ENCODE data around the gene MAP4K3.

Gene MAP4K3

GRCh38 chr2:39436592-39437521 is at the start of gene MAP4K3:
Gene MAP4K3 (minus strand): TSS chr2:39437285. CDS start chr2:39436987, 298 bp downstream.
- peak; percentile 66 to 94 (median 85) for DNase-seq

GRCh38 chr2:39486071-39486470 is 49.0 kb upstream of the MAP4K3 start:
- DNase-seq, result no peak

- DNase-seq, result no peak
Measured at GRCh38 chr2:39484620-39485495, 47.8 kb upstream of the MAP4K3 start.

- no peak for DNase-seq
Measured at GRCh38 chr2:39484206-39484605, 47.1 kb upstream of the MAP4K3 start.

GRCh38 chr2:39483534-39483933 is 46.4 kb upstream of the MAP4K3 start:
- no peak for DNase-seq

GRCh38 chr2:39481611-39482010 is 44.5 kb upstream of the MAP4K3 start:
- DNase-seq, result no peak

GRCh38 chr2:39479696-39480095 is 42.6 kb upstream of the MAP4K3 start:
- DNase-seq, result no peak

- DNase-seq, result no peak
Measured at GRCh38 chr2:39479053-39479670, 42.1 kb upstream of the MAP4K3 start.

GRCh38 chr2:39476524-39476923 is 39.4 kb upstream of the MAP4K3 start:
- DNase-seq, result no peak

GRCh38 chr2:39475006-39475405 is 37.9 kb upstream of the MAP4K3 start:
- DNase-seq, result no peak

GRCh38 chr2:39470580-39470979 is 33.5 kb upstream of the MAP4K3 start:
- no peak for DNase-seq

- DNase-seq, result no peak
Measured at GRCh38 chr2:39469807-39470206, 32.7 kb upstream of the MAP4K3 start.

- no peak for DNase-seq
Measured at GRCh38 chr2:39468579-39469451, 31.7 kb upstream of the MAP4K3 start.

GRCh38 chr2:39466311-39466710 is 29.2 kb upstream of the MAP4K3 start:
- DNase-seq, result no peak

GRCh38 chr2:39464864-39465263 is 27.8 kb upstream of the MAP4K3 start:
- DNase-seq, result no peak

- no peak for DNase-seq
Measured at GRCh38 chr2:39455826-39456225, 18.7 kb upstream of the MAP4K3 start.

- DNase-seq, result no peak
Measured at GRCh38 chr2:39452396-39452795, 15.3 kb upstream of the MAP4K3 start.

- DNase-seq, result no peak
Measured at GRCh38 chr2:39451954-39452353, 14.9 kb upstream of the MAP4K3 start.

GRCh38 chr2:39448169-39448502 is 11.1 kb upstream of the MAP4K3 start:
- DNase-seq, result no peak

- DNase-seq, result no peak
Measured at GRCh38 chr2:39447266-39448168, 10.4 kb upstream of the MAP4K3 start.

Measured in hypothalamus (tissue), 51 donors.